Suprapubic skin (tissue), 4 donors: ENCODE data around the gene SDCBP2. TPM values are rescaled to one million over a fixed set of nuclear protein-coding genes. Genes with fewer than 3 reads are reported as not detected.

Experiments
- DNase-seq, 2 donors: peaks; one replicate each; pipeline ENCODE4 v3.0.0-alpha.2; 2019; ENCODE audit warnings: low spot score in 2 of 2
- H3K27ac ChIP-seq: fragments of 200-600 bp; sonication (generic); one replicate; pipeline ENCODE4 v1.5.1; 2019
- H3K27me3 ChIP-seq: fragments of 200-600 bp; sonication (generic); one replicate; pipeline ENCODE4 v1.5.1; 2019
- H3K36me3 ChIP-seq: fragments of 200-600 bp; sonication (generic); one replicate; pipeline ENCODE4 v1.5.1; 2019
- H3K4me1 ChIP-seq: fragments of 200-600 bp; sonication (generic); one replicate; pipeline ENCODE4 v1.5.1; 2019
- H3K4me3 ChIP-seq: fragments of 200-600 bp; sonication (generic); one replicate; pipeline ENCODE4 v1.5.1; 2019; ENCODE audit warnings: mild to moderate bottlenecking
- H3K9me3 ChIP-seq: fragments of 200-600 bp; sonication (generic); one replicate; pipeline ENCODE4 v1.5.1; 2019
- EP300 ChIP-seq: sonication (generic); formaldehyde crosslinking; IDR thresholded peaks from one replicate; pipeline ENCODE4 v1.6.1; 2017; ENCODE audit warnings: antibody characterized with exemption
- POLR2A ChIP-seq, 2 donors: fragments of 450-650 bp; IDR thresholded peaks; one replicate each; pipeline ENCODE4 v1.6.1; 2017; ENCODE audit warnings: antibody characterized with exemption in 2 of 2, mild to moderate bottlenecking in 2 of 2, moderate library complexity in 2 of 2
- POLR2AphosphoS5 ChIP-seq, 3 donors: sonication (generic); formaldehyde crosslinking; IDR thresholded peaks; one replicate each; pipeline ENCODE4 v1.6.1; 2017; ENCODE audit warnings: antibody characterized with exemption in 3 of 3
- WGBS: methylation state at CpG from one replicate; pipeline ENCODE4 v1.1.5; 2018; 5-methylcytosine and 5-hydroxymethylcytosine counted together
- total RNA-seq, 4 donors: library from RNA; depleted of rRNA; stranded (reverse); fragments of >200 nt; gene quantifications; one replicate each; pipeline ENCODE4 v1.1.0, GENCODE V29; 2016
- TF ChIP-seq, protein P1 (sequence below), 2 donors: fragments of 200-600 bp in 1 of 2; fragments of 450-650 bp in 1 of 2; sonication (generic) in 1 of 2; IDR thresholded peaks; one replicate each; pipeline ENCODE4 v1.5.1; 2016 to 2019; ENCODE audit warnings: antibody characterized with exemption in 2 of 2, mild to moderate bottlenecking in 1 of 2, moderate library complexity in 1 of 2

Gene SDCBP2
- total RNA-seq, 4 donors from 2014 or later = 74.4 to 143 (median 115) TPM

- WGBS = 0% methylated on average over 18 of the region's 61 CpGs
Measured at GRCh38 chr20:1266167-1266973, 62.6 kb downstream of the SDCBP2 start, which contains the start of gene SNPH. Gene SNPH, plus strand, starts transcription at chr20:1266294. Its CDS starts 29,946 bp downstream, at chr20:1296240.

GRCh38 chr20:1265916-1266166 lies 63.1 kb downstream of the SDCBP2 start:
- Histone ChIP-seq H3K27me3 (no peaks in the 10 kb centered on the region), H3K4me3 (peak overlapping the region; percentile 92), H3K4me1 (peaks cover 18% of the 10 kb centered on the region), H3K27ac (no peak overlapping the region), H3K9me3 (no peaks in the 10 kb centered on the region), H3K36me3 (no peaks in the 10 kb centered on the region)
- WGBS = 0% methylated on average over 10 of the region's 10 CpGs
- TF ChIP-seq POLR2A (IDR thresholded peaks at IDR 0.05) = no peak
- no peak for TF ChIP-seq EP300
- no peak for TF ChIP-seq POLR2AphosphoS5 (IDR thresholded peaks at IDR 0.05)
- TF ChIP-seq, protein P1, sequence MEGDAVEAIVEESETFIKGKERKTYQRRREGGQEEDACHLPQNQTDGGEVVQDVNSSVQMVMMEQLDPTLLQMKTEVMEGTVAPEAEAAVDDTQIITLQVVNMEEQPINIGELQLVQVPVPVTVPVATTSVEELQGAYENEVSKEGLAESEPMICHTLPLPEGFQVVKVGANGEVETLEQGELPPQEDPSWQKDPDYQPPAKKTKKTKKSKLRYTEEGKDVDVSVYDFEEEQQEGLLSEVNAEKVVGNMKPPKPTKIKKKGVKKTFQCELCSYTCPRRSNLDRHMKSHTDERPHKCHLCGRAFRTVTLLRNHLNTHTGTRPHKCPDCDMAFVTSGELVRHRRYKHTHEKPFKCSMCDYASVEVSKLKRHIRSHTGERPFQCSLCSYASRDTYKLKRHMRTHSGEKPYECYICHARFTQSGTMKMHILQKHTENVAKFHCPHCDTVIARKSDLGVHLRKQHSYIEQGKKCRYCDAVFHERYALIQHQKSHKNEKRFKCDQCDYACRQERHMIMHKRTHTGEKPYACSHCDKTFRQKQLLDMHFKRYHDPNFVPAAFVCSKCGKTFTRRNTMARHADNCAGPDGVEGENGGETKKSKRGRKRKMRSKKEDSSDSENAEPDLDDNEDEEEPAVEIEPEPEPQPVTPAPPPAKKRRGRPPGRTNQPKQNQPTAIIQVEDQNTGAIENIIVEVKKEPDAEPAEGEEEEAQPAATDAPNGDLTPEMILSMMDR (IDR thresholded peaks at IDR 0.05) = no peak
- DNase-seq = no peak

More at GRCh38 chr20:1266167-1266973, 62.6 kb downstream of the SDCBP2 start, which contains the start of gene SNPH:
- TF ChIP-seq EP300 = no peak
- TF ChIP-seq, protein P1 (IDR thresholded peaks at IDR 0.05) = no peak
- no peak for TF ChIP-seq POLR2A (IDR thresholded peaks at IDR 0.05)
- TF ChIP-seq POLR2AphosphoS5 (IDR thresholded peaks at IDR 0.05) = no peak
- peaks cover 18% of the 10 kb centered on the region for H3K4me1 ChIP-seq
- H3K27me3 ChIP-seq = no peaks in the 10 kb centered on the region
- H3K9me3 ChIP-seq = no peaks in the 10 kb centered on the region
- peak within 1 kb of the TSS; percentile 92 for H3K4me3 ChIP-seq
- H3K36me3 ChIP-seq = no peaks in the 10 kb centered on the region
- DNase-seq = peak in 1 of 2 donors; percentile 78
- H3K27ac ChIP-seq = peak within 1 kb of the TSS; percentile 3

- peaks cover 18% of the 10 kb centered on the region for H3K4me1 ChIP-seq
- no peaks in the 10 kb centered on the region for H3K36me3 ChIP-seq
- WGBS = 87% methylated on average over 4 of the region's 4 CpGs
- no peaks in the 10 kb centered on the region for H3K27me3 ChIP-seq
- DNase-seq = no peak
- TF ChIP-seq POLR2AphosphoS5 (IDR thresholded peaks at IDR 0.05) (no peak), POLR2A (IDR thresholded peaks at IDR 0.05) (no peak), EP300 (no peak)
- TF ChIP-seq, protein P1 (IDR thresholded peaks at IDR 0.05) = no peak
- H3K9me3 ChIP-seq = no peaks in the 10 kb centered on the region
- peak overlapping the region; percentile 92 for H3K4me3 ChIP-seq
- no peak overlapping the region for H3K27ac ChIP-seq
Measured at GRCh38 chr20:1265226-1265915, 63.6 kb downstream of the SDCBP2 start.

- no peak overlapping the region for H3K27ac ChIP-seq
- TF ChIP-seq EP300 = no peak
- TF ChIP-seq, protein P1 (IDR thresholded peaks at IDR 0.05) = no peak
- TF ChIP-seq POLR2AphosphoS5 (IDR thresholded peaks at IDR 0.05) = no peak
- no peak for TF ChIP-seq POLR2A (IDR thresholded peaks at IDR 0.05)
- 93% methylated on average over 2 of the region's 2 CpGs for WGBS
- H3K4me3 ChIP-seq = no peak overlapping the region
- H3K9me3 ChIP-seq = no peaks in the 10 kb centered on the region
- H3K27me3 ChIP-seq = no peaks in the 10 kb centered on the region
- no peak for DNase-seq
- H3K36me3 ChIP-seq = no peaks in the 10 kb centered on the region
- H3K4me1 ChIP-seq = peaks cover 18% of the 10 kb centered on the region
Measured at GRCh38 chr20:1264727-1265126, 64.2 kb downstream of the SDCBP2 start.

DNA sequence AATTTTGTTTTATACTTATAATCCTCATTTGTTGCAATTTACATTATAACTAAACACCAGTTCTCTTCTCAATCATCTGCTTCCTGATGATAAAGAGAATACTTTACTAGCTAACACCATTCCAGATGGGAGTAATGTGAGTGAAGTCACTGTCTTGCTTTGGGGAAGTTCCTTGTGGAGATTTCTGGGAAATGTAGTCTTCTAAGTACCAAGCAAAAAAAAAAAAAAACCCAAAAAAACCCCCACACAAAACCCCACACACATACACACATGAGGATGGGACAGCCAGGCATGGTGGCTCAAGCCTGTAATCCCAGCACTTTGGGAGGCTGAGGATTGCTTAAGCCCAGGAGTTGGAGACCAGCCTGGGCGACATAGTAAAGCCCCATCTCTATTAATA lies 65.1 kb downstream of the SDCBP2 start:
- DNase-seq = no peak
- 74% methylated on average over 1 of the region's 1 CpG for WGBS
- no peaks in the 10 kb centered on the region for H3K36me3 ChIP-seq
- H3K9me3 ChIP-seq = no peaks in the 10 kb centered on the region
- TF ChIP-seq EP300 (no peak), POLR2A (IDR thresholded peaks at IDR 0.05) (no peak), POLR2AphosphoS5 (IDR thresholded peaks at IDR 0.05) (no peak)
- TF ChIP-seq, protein P1 (IDR thresholded peaks at IDR 0.05) = no peak
- no peaks in the 10 kb centered on the region for H3K27me3 ChIP-seq
- no peak overlapping the region for H3K4me3 ChIP-seq
- H3K4me1 ChIP-seq = peaks cover 18% of the 10 kb centered on the region
- no peak overlapping the region for H3K27ac ChIP-seq
